Measurements from ENCODE around the gene SMIM36.

Gene SMIM36

GRCh38 chr17:55402374-55402773, 108.9 kb downstream of the SMIM36 start:
- no peaks in the 10 kb centered on the region for H3K9me3 ChIP-seq
- no peak overlapping the region for H3K4me3 ChIP-seq (ENCODE audit: low read depth in 1 of 2, low read length in 1 of 2)
- TF ChIP-seq CTCF (IDR thresholded peaks at IDR 0.05), result no peak
- peaks cover 4% of the 10 kb centered on the region for H3K36me3 ChIP-seq
- H3K4me1 ChIP-seq (ENCODE audit: control insufficient read depth in 1 of 2, insufficient read depth in 1 of 2, low read depth in 1 of 2, low read length in 1 of 2), result no peaks in the 10 kb centered on the region
- H3K27me3 ChIP-seq, result no peaks in the 10 kb centered on the region
- no peak overlapping the region for H3K27ac ChIP-seq
